DND-41 (cell line): Measurements from ENCODE around the gene TRIM31.

Experiments
- ATAC-seq: fragments of 200-7000 bp; cut with Tn5 transposase; 3 replicates; pipeline ENCODE4 v1.9.1; 2021; ENCODE audit warnings: low read depth; ENCODE audit not compliant: insufficient read depth
- DNase-seq: peaks from one replicate; pipeline ENCODE4 v3.0.0-alpha.2; 2020
- H2AFZ ChIP-seq: 2 replicates; pipeline ENCODE4 v1.6.0; 2012; ENCODE audit warnings: low read depth, low read length
- H3K27ac ChIP-seq: 2 replicates; pipeline ENCODE4 v1.5.1; 2012; ENCODE audit warnings: low read length, inconsistent platforms
- H3K27me3 ChIP-seq: fragments of 200-600 bp; sonication (generic); 2 replicates; pipeline ENCODE4 v1.6.0; 2012; ENCODE audit warnings: low read length, mild to moderate bottlenecking, inconsistent platforms; ENCODE audit not compliant: insufficient read depth, poor library complexity
- H3K36me3 ChIP-seq: 2 replicates; pipeline ENCODE4 v1.5.1; 2012; ENCODE audit warnings: low read length, inconsistent platforms; ENCODE audit not compliant: insufficient read depth
- H3K4me1 ChIP-seq: 2 replicates; pipeline ENCODE4 v1.5.1; 2012; ENCODE audit warnings: mild to moderate bottlenecking, low read length; ENCODE audit not compliant: insufficient read depth
- H3K4me2 ChIP-seq: 2 replicates; pipeline ENCODE4 v1.6.0; 2012; ENCODE audit warnings: mild to moderate bottlenecking, moderate library complexity, low read length, inconsistent platforms; ENCODE audit not compliant: insufficient read depth
- H3K4me3 ChIP-seq, 2 experiments: fragments of 200-600 bp in 1 of 2; shearing (Covaris generic) in 1 of 2; 2 replicates each; pipeline ENCODE4 v1.5.1; 2012 to 2016; ENCODE audit warnings: inconsistent platforms in 2 of 2, low read length in 2 of 2, mild to moderate bottlenecking in 2 of 2, low read depth in 1 of 2, moderate library complexity in 1 of 2
- H3K79me2 ChIP-seq: 2 replicates; pipeline ENCODE4 v1.6.0; 2012; ENCODE audit warnings: low read length, inconsistent platforms; ENCODE audit not compliant: insufficient read depth
- H3K9ac ChIP-seq: 2 replicates; pipeline ENCODE4 v1.6.0; 2012; ENCODE audit warnings: low read depth, mild to moderate bottlenecking, inconsistent platforms, low read length, moderate library complexity
- H3K9me3 ChIP-seq: 2 replicates; pipeline ENCODE4 v1.5.1; 2012; ENCODE audit warnings: low read length, moderate library complexity, mild to moderate bottlenecking, inconsistent platforms; ENCODE audit not compliant: insufficient read depth, severe bottlenecking
- H4K20me1 ChIP-seq: 2 replicates; pipeline ENCODE4 v1.6.0; 2012; ENCODE audit warnings: low read length; ENCODE audit not compliant: insufficient read depth
- EZH2 ChIP-seq: IDR thresholded peaks from 3 replicates; pipeline ENCODE4 v1.6.1; 2012; ENCODE audit warnings: borderline replicate concordance, low read depth, mild to moderate bottlenecking, moderate library complexity, low read length, inconsistent platforms; ENCODE audit not compliant: severe bottlenecking
- TF ChIP-seq, protein P1 (sequence below): IDR thresholded peaks from 2 replicates; pipeline ENCODE4 v1.5.1; 2012; ENCODE audit warnings: borderline replicate concordance, low read length, moderate library complexity, mild to moderate bottlenecking; ENCODE audit not compliant: poor library complexity, severe bottlenecking; ENCODE audit errors: extremely low read depth

The TRIM31 gene

DNA sequence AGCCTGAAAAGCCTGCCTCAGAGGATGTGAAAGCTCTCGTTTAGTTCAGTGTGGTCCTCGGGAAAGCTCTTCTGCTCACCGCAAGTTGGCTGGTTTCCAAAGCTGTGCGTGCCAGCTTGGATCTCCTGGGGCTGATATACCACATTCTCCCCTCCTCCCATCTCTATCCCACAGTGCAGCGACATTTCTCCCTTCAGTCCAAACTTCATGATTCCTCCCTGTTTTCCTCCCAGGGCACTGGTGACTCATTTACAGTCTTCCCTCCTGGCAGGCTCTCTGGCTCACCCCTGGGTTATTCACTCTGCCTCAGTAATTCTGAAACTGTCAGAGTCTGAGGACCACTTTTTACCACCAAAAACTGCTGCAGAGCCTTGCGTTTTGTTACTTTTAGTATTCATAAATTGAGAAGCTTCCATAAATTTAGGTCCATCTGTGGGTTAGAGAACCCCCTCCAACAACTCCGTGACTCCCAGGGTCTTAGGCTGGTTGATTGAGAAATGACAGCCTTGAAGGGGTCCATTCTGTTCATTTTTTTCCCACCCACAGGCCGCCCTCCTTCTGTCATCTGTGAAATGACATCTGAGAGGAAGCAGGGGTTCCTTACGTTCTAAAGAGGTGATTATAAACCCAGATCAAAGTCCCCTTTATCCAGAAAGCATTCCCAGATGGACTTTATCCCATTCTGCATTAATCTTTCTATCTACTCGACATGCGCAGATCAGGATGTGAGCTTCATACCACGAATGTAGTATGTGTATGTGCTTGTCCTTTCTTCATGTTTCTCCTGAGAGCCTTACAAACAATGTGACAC, 42.0 kb upstream of the TRIM31 start:
- H3K79me2 ChIP-seq: no peaks in the 10 kb centered on the region
- H3K9me3 ChIP-seq: no peaks in the 10 kb centered on the region
- no peak overlapping the region for H3K27ac ChIP-seq
- H3K27me3 ChIP-seq: peaks cover 28% of the 10 kb centered on the region
- DNase-seq: no peak
- no peak overlapping the region for H2AFZ ChIP-seq
- TF ChIP-seq, protein P1, sequence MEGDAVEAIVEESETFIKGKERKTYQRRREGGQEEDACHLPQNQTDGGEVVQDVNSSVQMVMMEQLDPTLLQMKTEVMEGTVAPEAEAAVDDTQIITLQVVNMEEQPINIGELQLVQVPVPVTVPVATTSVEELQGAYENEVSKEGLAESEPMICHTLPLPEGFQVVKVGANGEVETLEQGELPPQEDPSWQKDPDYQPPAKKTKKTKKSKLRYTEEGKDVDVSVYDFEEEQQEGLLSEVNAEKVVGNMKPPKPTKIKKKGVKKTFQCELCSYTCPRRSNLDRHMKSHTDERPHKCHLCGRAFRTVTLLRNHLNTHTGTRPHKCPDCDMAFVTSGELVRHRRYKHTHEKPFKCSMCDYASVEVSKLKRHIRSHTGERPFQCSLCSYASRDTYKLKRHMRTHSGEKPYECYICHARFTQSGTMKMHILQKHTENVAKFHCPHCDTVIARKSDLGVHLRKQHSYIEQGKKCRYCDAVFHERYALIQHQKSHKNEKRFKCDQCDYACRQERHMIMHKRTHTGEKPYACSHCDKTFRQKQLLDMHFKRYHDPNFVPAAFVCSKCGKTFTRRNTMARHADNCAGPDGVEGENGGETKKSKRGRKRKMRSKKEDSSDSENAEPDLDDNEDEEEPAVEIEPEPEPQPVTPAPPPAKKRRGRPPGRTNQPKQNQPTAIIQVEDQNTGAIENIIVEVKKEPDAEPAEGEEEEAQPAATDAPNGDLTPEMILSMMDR: no peak
- TF ChIP-seq EZH2: no peak
- H3K4me1 ChIP-seq: no peaks in the 10 kb centered on the region
- H3K9ac ChIP-seq: no peak overlapping the region
- no peaks in the 10 kb centered on the region for H3K36me3 ChIP-seq
- ATAC-seq: no peak
- no peak overlapping the region for H3K4me3 ChIP-seq
- peaks cover 2% of the 10 kb centered on the region; the same call in 1 of the 2 replicates for H4K20me1 ChIP-seq
- no peak overlapping the region for H3K4me2 ChIP-seq

DNA sequence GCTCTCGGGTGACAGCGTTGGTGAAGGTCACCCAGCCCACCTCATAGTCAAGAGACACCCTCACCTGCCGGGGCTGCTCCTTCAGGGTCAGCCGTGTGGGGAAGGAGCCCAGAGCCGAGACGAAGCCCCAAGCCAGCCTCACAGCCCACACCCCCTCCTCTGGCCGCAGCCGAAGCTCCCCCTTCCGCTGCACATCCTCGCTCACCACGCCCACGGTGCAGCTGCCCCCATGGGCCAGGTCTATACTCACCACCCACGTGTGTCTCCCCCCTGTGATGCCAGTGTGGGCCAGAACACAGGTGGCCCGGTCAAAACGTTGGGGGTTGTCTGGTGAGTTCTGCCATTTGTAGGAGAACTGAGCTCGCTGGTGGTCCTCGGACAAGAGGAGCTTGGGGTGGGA, 41.2 kb upstream of the TRIM31 start:
- TF ChIP-seq EZH2: no peak
- TF ChIP-seq, protein P1: no peak
- Histone ChIP-seq H3K79me2 (no peaks in the 10 kb centered on the region), H3K27ac (no peak overlapping the region), H3K9ac (no peak overlapping the region), H3K9me3 (no peaks in the 10 kb centered on the region), H3K4me2 (no peak overlapping the region), H3K27me3 (peaks cover 27% of the 10 kb centered on the region), H3K4me3 (no peak overlapping the region), H4K20me1 (peaks cover 2% of the 10 kb centered on the region; the same call in 1 of the 2 replicates), H3K36me3 (no peaks in the 10 kb centered on the region), H2AFZ (no peak overlapping the region), H3K4me1 (no peaks in the 10 kb centered on the region)
- ATAC-seq (no peak), DNase-seq (no peak)

DNA sequence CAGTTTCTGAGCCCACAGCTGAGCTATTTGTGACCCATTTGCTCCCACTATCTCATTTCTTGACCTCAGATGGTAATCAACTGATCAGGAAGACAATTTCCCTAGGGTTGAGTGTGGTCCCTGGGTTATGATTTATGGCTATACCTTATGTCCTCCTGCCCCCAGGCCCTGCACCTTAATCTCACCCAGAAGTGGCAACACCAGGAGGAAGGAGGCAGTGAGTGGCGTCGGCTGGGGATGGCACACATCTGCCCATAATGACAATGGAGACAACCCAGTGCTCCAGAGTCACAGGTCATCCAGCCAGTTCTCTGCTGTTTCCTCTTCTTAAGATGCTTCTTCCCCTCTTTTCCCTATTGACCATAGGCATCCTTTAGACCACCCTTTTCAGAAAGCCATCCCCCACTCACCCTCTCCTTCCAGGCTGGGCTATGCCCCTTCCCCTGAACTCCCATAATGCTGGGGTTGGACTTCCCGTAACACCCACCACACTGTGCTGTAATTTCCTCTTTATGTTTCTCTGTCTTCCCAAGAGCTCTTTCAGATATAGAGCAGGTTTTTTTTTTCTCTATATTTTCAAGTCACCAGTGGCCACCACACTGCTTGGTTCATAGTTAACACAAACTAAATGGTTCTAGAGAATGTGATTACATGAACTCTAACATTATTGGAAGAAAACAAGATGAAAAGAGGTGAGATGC, 40.2 kb upstream of the TRIM31 start:
- DNase-seq: no peak
- H3K36me3 ChIP-seq: no peaks in the 10 kb centered on the region
- ATAC-seq: no peak
- no peak overlapping the region for H2AFZ ChIP-seq
- H3K27me3 ChIP-seq: peaks cover 30% of the 10 kb centered on the region
- H3K9ac ChIP-seq: no peak overlapping the region
- TF ChIP-seq, protein P1: no peak
- TF ChIP-seq EZH2: no peak
- H3K27ac ChIP-seq: no peak overlapping the region
- no peak overlapping the region for H3K4me2 ChIP-seq
- H4K20me1 ChIP-seq: peaks cover 2% of the 10 kb centered on the region; the same call in 1 of the 2 replicates
- H3K4me3 ChIP-seq: no peak overlapping the region
- H3K4me1 ChIP-seq: no peaks in the 10 kb centered on the region
- no peaks in the 10 kb centered on the region for H3K9me3 ChIP-seq
- H3K79me2 ChIP-seq: no peaks in the 10 kb centered on the region
